ENCODE results near the gene TTLL10. TPM values are rescaled to one million over a fixed set of nuclear protein-coding genes. Genes with fewer than 3 reads are reported as not detected.

Gene TTLL10
- total RNA-seq, 3 donors from 2014 or later (not counting 1 experiment from before 2014, with no cell fraction given) = 0.23 to 1.7 (median 1.7) TPM

DNA sequence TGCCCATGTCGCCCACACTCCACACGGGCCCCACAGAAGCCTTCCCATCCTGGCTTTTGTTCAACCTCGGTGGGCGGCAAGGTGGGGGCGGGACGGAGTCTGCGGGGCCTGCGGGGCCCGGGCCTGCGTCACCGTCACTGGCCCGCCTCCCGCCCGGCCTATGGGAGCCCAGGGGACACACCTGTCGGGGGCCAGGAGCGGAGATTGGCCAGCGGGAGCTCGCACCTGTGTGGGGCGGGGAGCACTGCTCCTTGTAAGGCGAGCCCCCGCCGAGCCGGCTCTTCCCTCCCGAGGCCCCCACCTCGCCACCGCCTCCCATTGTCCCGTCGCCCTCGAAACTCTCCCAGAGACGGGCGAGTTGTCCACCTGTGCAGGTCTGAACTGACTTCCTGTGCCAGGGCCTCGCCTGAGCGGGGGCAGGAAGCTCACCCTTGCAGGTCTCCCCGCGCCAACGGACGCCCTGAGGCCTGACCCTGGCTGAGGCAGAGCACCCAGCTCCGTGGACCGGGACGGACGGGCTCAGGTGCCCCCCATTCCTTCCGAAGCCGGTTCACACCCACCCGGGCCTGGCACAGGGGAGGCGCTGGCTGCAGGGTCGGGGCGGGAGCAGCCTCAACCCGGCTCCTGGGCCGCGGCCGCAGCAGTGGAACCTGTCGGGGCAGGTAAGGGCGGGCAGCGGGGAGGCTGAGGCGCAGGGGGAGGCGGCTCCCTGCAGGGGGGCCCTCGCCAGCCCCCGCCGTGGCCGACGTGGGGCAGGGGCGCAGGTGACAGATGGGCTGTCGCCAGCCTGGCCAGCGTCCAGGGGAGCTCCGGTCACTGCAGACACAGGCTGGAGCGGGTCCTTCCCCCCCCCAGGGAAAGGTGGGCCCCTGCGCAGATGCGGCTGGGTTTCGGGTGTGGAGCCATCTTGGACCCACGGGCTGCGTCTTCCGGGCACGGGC lies 10.8 kb upstream of the TTLL10 start:
- no peak overlapping the region for H3K27ac ChIP-seq (ENCODE audit: low read length)
- ATAC-seq (no peak), DNase-seq (no peak)
- no peaks in the 10 kb centered on the region for H3K36me3 Mint-ChIP-seq
- peaks cover 44% of the 10 kb centered on the region for H3K4me1 ChIP-seq (ENCODE audit: control insufficient read depth, insufficient read depth, low read length)
- 76% methylated on average over 73 of the region's 73 CpGs for WGBS (ENCODE audit: insufficient coverage)
- H3K36me3 ChIP-seq (ENCODE audit: control insufficient read depth, insufficient read depth, low read length) = no peaks in the 10 kb centered on the region
- TF ChIP-seq, protein P1, sequence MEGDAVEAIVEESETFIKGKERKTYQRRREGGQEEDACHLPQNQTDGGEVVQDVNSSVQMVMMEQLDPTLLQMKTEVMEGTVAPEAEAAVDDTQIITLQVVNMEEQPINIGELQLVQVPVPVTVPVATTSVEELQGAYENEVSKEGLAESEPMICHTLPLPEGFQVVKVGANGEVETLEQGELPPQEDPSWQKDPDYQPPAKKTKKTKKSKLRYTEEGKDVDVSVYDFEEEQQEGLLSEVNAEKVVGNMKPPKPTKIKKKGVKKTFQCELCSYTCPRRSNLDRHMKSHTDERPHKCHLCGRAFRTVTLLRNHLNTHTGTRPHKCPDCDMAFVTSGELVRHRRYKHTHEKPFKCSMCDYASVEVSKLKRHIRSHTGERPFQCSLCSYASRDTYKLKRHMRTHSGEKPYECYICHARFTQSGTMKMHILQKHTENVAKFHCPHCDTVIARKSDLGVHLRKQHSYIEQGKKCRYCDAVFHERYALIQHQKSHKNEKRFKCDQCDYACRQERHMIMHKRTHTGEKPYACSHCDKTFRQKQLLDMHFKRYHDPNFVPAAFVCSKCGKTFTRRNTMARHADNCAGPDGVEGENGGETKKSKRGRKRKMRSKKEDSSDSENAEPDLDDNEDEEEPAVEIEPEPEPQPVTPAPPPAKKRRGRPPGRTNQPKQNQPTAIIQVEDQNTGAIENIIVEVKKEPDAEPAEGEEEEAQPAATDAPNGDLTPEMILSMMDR (IDR thresholded peaks at IDR 0.05) = no peak
- no peaks in the 10 kb centered on the region for H3K9me3 ChIP-seq (ENCODE audit: control insufficient read depth, insufficient read depth, low read length)
- peaks cover 0 to 4% of the 10 kb centered on the region in 2 donors for H3K27me3 Mint-ChIP-seq (ENCODE audit: low read depth in 2 of 2)
- H3K9me3 Mint-ChIP-seq = no peaks in the 10 kb centered on the region
- no peak overlapping the region for H3K4me3 ChIP-seq (ENCODE audit: low read length)
- no peaks in the 10 kb centered on the region for H3K27me3 ChIP-seq (ENCODE audit: control insufficient read depth, insufficient read depth, low read length)
- peaks cover 7 to 11% of the 10 kb centered on the region in 2 donors for H3K4me1 Mint-ChIP-seq
- no peak overlapping the region for H3K27ac Mint-ChIP-seq
- intact Hi-C loops (cut with micrococcal nuclease) = no loop called here
- no peak overlapping the region for H3K4me3 Mint-ChIP-seq

DNA sequence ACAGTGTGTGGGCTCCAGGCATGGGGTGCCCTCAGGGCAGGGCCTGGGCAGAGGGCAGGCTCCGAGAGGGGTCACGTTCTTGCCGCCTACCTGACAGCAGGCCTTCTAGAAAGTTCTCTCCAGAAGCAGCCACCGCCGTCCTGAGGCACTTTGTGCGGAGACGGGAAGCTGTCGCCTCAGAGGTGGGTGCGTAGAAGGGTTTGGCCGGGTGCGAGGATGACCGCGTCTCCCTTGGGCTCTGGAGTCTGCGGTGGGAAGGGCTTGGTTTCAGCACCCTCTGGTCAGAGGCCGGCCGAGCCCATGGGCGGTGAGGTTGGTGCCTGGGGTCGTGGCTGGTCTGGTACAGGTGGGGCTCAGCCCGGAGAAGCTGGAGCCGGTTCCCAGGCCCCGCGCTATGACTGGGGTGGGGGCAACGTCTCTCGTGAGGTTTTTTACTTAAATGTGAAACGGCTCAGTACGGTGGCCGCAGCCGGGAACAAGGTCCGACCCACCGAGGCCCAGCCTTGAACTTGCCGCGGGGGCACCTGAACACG lies 10.1 kb upstream of the TTLL10 start:
- no peaks in the 10 kb centered on the region for H3K9me3 Mint-ChIP-seq
- TF ChIP-seq, protein P1 (IDR thresholded peaks at IDR 0.05) = no peak
- H3K9me3 ChIP-seq (ENCODE audit: control insufficient read depth, insufficient read depth, low read length) = no peaks in the 10 kb centered on the region
- H3K4me1 Mint-ChIP-seq = peaks cover 7 to 11% of the 10 kb centered on the region in 2 donors
- H3K27me3 Mint-ChIP-seq (ENCODE audit: low read depth in 2 of 2) = peaks cover 0 to 4% of the 10 kb centered on the region in 2 donors
- no peaks in the 10 kb centered on the region for H3K36me3 Mint-ChIP-seq
- DNase-seq (no peak), ATAC-seq (no peak)
- H3K27ac Mint-ChIP-seq = peak overlapping the region in 1 of 2 donors; percentile 24
- H3K4me3 Mint-ChIP-seq = peak overlapping the region; percentile 17
- H3K27me3 ChIP-seq (ENCODE audit: control insufficient read depth, insufficient read depth, low read length) = no peaks in the 10 kb centered on the region
- 95% methylated on average over 33 of the region's 33 CpGs for WGBS (ENCODE audit: insufficient coverage)
- H3K36me3 ChIP-seq (ENCODE audit: control insufficient read depth, insufficient read depth, low read length) = no peaks in the 10 kb centered on the region
- intact Hi-C loops (cut with micrococcal nuclease) = no loop called here
- no peak overlapping the region for H3K4me3 ChIP-seq (ENCODE audit: low read length)
- peaks cover 43% of the 10 kb centered on the region for H3K4me1 ChIP-seq (ENCODE audit: control insufficient read depth, insufficient read depth, low read length)
- no peak overlapping the region for H3K27ac ChIP-seq (ENCODE audit: low read length)

DNA sequence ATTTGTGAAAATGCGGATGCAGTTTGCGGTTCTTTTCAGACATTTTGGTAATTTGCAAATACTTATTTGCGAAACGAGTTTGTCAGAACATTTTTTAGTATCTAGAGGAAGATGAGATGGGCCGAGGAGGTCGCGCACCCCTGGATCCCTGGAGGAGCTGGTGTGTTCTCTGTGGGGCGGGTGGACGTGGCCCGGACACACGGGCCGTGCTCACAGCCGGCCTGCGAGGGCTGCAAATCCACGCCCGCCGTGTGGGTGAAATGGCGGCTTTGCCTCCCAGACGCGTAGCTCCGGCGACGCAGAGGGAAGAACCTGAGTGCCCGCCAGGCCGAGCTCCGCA lies 9.3 kb upstream of the TTLL10 start:
- ATAC-seq (no peak), DNase-seq (no peak)
- Mint-ChIP-seq H3K27ac (peak overlapping the region in 1 of 2 donors; percentile 24), H3K27me3 (ENCODE audit: low read depth in 2 of 2) (peaks cover 0 to 4% of the 10 kb centered on the region in 2 donors), H3K9me3 (no peaks in the 10 kb centered on the region), H3K4me3 (no peak overlapping the region), H3K4me1 (peaks cover 7 to 11% of the 10 kb centered on the region in 2 donors), H3K36me3 (no peaks in the 10 kb centered on the region)
- Histone ChIP-seq H3K4me3 (ENCODE audit: low read length) (no peak overlapping the region), H3K27me3 (ENCODE audit: control insufficient read depth, insufficient read depth, low read length) (no peaks in the 10 kb centered on the region), H3K4me1 (ENCODE audit: control insufficient read depth, insufficient read depth, low read length) (peaks cover 41% of the 10 kb centered on the region), H3K9me3 (ENCODE audit: control insufficient read depth, insufficient read depth, low read length) (no peaks in the 10 kb centered on the region), H3K36me3 (ENCODE audit: control insufficient read depth, insufficient read depth, low read length) (no peaks in the 10 kb centered on the region), H3K27ac (ENCODE audit: low read length) (no peak overlapping the region)
- 85% methylated on average over 26 of the region's 26 CpGs for WGBS (ENCODE audit: insufficient coverage)
- intact Hi-C loops (cut with micrococcal nuclease) = no loop called here
- TF ChIP-seq, protein P1 (IDR thresholded peaks at IDR 0.05) = no peak

All from natural killer cell (primary cell).